H1 (cell line): ENCODE data around the gene DCAF8L2. TPM values are rescaled to one million over a fixed set of nuclear protein-coding genes. Genes with fewer than 3 reads are reported as not detected.

ENCODE experiments used
- CTCF ChIA-PET: fragments of 300-600 bp; sonication (Branson Sonifier 250); formaldehyde crosslinking; loops from one replicate; lab custom pipeline; 2021; ENCODE audit not compliant: partially characterized antibody; lab: Charles Lee
- POLR2A ChIA-PET: fragments of 300-600 bp; sonication (Branson Sonifier 250); formaldehyde crosslinking; loops from one replicate; lab custom pipeline; 2021; ENCODE audit warnings: inconsistent platforms; ENCODE audit not compliant: partially characterized antibody; lab: Charles Lee
- DNase-seq, 2 experiments: peaks; one replicate each; pipeline versions ENCODE4 v3.0.0 to v3.0.0-alpha.2; 2010 to 2022; ENCODE audit warnings: low spot score in 2 of 2, low read depth in 1 of 2, mixed read lengths in 1 of 2
- FAIRE-seq: peaks from 2 replicates; lab custom pipeline; 2011; peaks lifted over from hg19 to GRCh38; lab: Jason Lieb, UNC
- H2AFZ ChIP-seq: 2 replicates; pipeline ENCODE4 v1.8.1; 2012; ENCODE audit warnings: low read length, inconsistent platforms
- H2AK5ac ChIP-seq: 2 replicates; pipeline ENCODE4 v1.6.1; 2013; ENCODE audit warnings: low read depth, low read length
- H2BK120ac ChIP-seq: replicated peaks from 2 replicates; pipeline ENCODE3; 2013; ENCODE audit warnings: low read depth, low read length, inconsistent platforms
- H2BK12ac ChIP-seq: 2 replicates; pipeline ENCODE4 v1.6.1; 2013; ENCODE audit warnings: low read depth, low read length
- H2BK15ac ChIP-seq: 2 replicates; pipeline ENCODE4 v1.6.1; 2013; ENCODE audit warnings: low read length
- H2BK20ac ChIP-seq: 2 replicates; pipeline ENCODE4 v1.6.1; 2013; ENCODE audit warnings: low read length
- H2BK5ac ChIP-seq: 2 replicates; pipeline ENCODE4 v1.6.1; 2013; ENCODE audit warnings: low read depth, low read length
- H3K14ac ChIP-seq: 2 replicates; pipeline ENCODE4 v1.6.1; 2013; ENCODE audit warnings: inconsistent platforms; ENCODE audit not compliant: insufficient read length
- H3K18ac ChIP-seq: 2 replicates; pipeline ENCODE4 v1.6.1; 2013; ENCODE audit warnings: low read length; ENCODE audit errors: extremely low read depth
- H3K23ac ChIP-seq: 2 replicates; pipeline ENCODE4 v1.6.1; 2013; ENCODE audit warnings: inconsistent platforms; ENCODE audit not compliant: insufficient read length
- H3K23me2 ChIP-seq: 2 replicates; pipeline ENCODE4 v1.6.1; 2013; ENCODE audit warnings: low read depth, low read length
- H3K27ac ChIP-seq: 2 replicates; pipeline ENCODE4 v1.6.1; 2011; ENCODE audit warnings: low read depth, low read length, inconsistent platforms
- H3K27me3 ChIP-seq, 4 experiments: replicated peaks in 1 of 4; 1 replicate in 1 of 4; 2 replicates in 3 of 4; pipeline versions ENCODE4 v1.6.1 to v1.8.1; 2011 to 2013; ENCODE audit warnings: low read length in 3 of 4, mild to moderate bottlenecking in 3 of 4, inconsistent platforms in 2 of 4, mixed read lengths in 2 of 4, moderate library complexity in 1 of 4; ENCODE audit not compliant: control insufficient read depth in 3 of 4, insufficient read depth in 3 of 4; ENCODE audit errors: extremely low read depth in 1 of 4
- H3K36me3 ChIP-seq, 4 experiments: 2 replicates each; pipeline versions ENCODE4 v1.6.1 to v1.8.1; 2011 to 2013; ENCODE audit warnings: mild to moderate bottlenecking in 4 of 4, low read length in 3 of 4, moderate library complexity in 2 of 4, control low read depth in 1 of 4, inconsistent platforms in 1 of 4; ENCODE audit not compliant: insufficient read depth in 4 of 4, control insufficient read depth in 2 of 4
- H3K4ac ChIP-seq: replicated peaks from 2 replicates; pipeline ENCODE3; 2013; ENCODE audit warnings: low read length, low read depth, mixed read lengths, inconsistent platforms; ENCODE audit not compliant: insufficient read length
- H3K4me1 ChIP-seq, 4 experiments: replicated peaks in 1 of 4; 1 replicate in 1 of 4; 2 replicates in 3 of 4; pipeline versions ENCODE4 v1.6.1 to v1.8.1; 2011 to 2013; ENCODE audit warnings: low read length in 3 of 4, inconsistent platforms in 2 of 4, mixed read lengths in 1 of 4; ENCODE audit not compliant: insufficient read depth in 4 of 4, control insufficient read depth in 3 of 4
- H3K4me2 ChIP-seq, 2 experiments: 2 replicates each; pipeline versions ENCODE4 v1.6.1 to v1.8.1; 2011 to 2013; ENCODE audit warnings: low read depth in 2 of 2, low read length in 2 of 2, control low read depth in 1 of 2, inconsistent platforms in 1 of 2, mild to moderate bottlenecking in 1 of 2; ENCODE audit not compliant: insufficient read depth in 1 of 2
- H3K4me3 ChIP-seq, 4 experiments: fragments of 200-600, 300-600 bp in 1 of 4; sonication (generic), shearing (Covaris generic), sonication (Bioruptor Twin) in 1 of 4; 2 replicates each; pipeline versions ENCODE4 v1.5.1 to v1.8.1; 2011 to 2016; ENCODE audit warnings: low read length in 4 of 4, low read depth in 3 of 4, control low read depth in 2 of 4, inconsistent platforms in 2 of 4, mild to moderate bottlenecking in 2 of 4, mixed read lengths in 1 of 4, moderate library complexity in 1 of 4; ENCODE audit not compliant: insufficient read depth in 2 of 4; ENCODE audit errors: extremely low read depth in 1 of 4
- H3K56ac ChIP-seq: replicated peaks from 2 replicates; pipeline ENCODE3; 2013; ENCODE audit warnings: low read depth, mild to moderate bottlenecking, mixed read lengths, low read length, inconsistent platforms; ENCODE audit not compliant: insufficient read length
- H3K79me1 ChIP-seq: 2 replicates; pipeline ENCODE4 v1.6.1; 2013; ENCODE audit warnings: low read depth, low read length, control low read depth
- H3K79me2 ChIP-seq, 2 experiments: 2 replicates each; pipeline versions ENCODE4 v1.6.1 to v1.8.1; 2012 to 2013; ENCODE audit warnings: low read length in 2 of 2, mild to moderate bottlenecking in 2 of 2, inconsistent platforms in 1 of 2; ENCODE audit not compliant: insufficient read depth in 2 of 2, control insufficient read depth in 1 of 2
- H3K9ac ChIP-seq, 4 experiments: replicated peaks in 1 of 4; 1 replicate in 1 of 4; 2 replicates in 3 of 4; pipeline versions ENCODE4 v1.6.1 to v1.8.1; 2011 to 2013; ENCODE audit warnings: low read depth in 3 of 4, low read length in 3 of 4, control low read depth in 2 of 4, mild to moderate bottlenecking in 2 of 4, moderate library complexity in 2 of 4, inconsistent platforms in 1 of 4; ENCODE audit errors: extremely low read depth in 1 of 4
- H3K9me3 ChIP-seq, 2 experiments: 2 replicates each; pipeline versions ENCODE4 v1.6.1 to v1.8.1; 2012 to 2013; ENCODE audit warnings: mild to moderate bottlenecking in 2 of 2, moderate library complexity in 2 of 2, control low read depth in 1 of 2, inconsistent platforms in 1 of 2, low read depth in 1 of 2, low read length in 1 of 2, mixed read lengths in 1 of 2; ENCODE audit not compliant: insufficient read depth in 2 of 2
- H4K20me1 ChIP-seq, 2 experiments: replicated peaks in 1 of 2; 2 replicates each; pipeline versions ENCODE3 to v1.8.1; 2011 to 2013; ENCODE audit warnings: inconsistent platforms in 2 of 2, low read length in 2 of 2, mild to moderate bottlenecking in 1 of 2; ENCODE audit not compliant: insufficient read depth in 2 of 2, control insufficient read depth in 1 of 2
- H4K5ac ChIP-seq: 2 replicates; pipeline ENCODE4 v1.6.1; 2013; ENCODE audit warnings: low read length, low read depth, mixed read lengths, inconsistent platforms; ENCODE audit not compliant: insufficient read length
- H4K8ac ChIP-seq: 2 replicates; pipeline ENCODE4 v1.8.0; 2013; ENCODE audit warnings: mild to moderate bottlenecking, moderate library complexity, low read length, inconsistent platforms; ENCODE audit not compliant: insufficient read depth; ENCODE audit errors: extremely low read depth
- H4K91ac ChIP-seq: replicated peaks from 2 replicates; pipeline ENCODE3; 2013; ENCODE audit warnings: low read length, mixed read lengths, inconsistent platforms; ENCODE audit not compliant: insufficient read length
- BCL11A ChIP-seq, 2 experiments: IDR thresholded peaks; one replicate each; pipeline ENCODE4 v1.6.1; 2011; ENCODE audit warnings: low read depth in 2 of 2, low read length in 2 of 2, mild to moderate bottlenecking in 2 of 2
- CBX5 ChIP-seq: fragments of 300-800, 300-1000 bp; sonication (generic); IDR thresholded peaks from 2 replicates; pipeline ENCODE4 v1.7.1; 2016; ENCODE audit warnings: antibody characterized with exemption, low read length, low read depth
- CHD1 ChIP-seq: IDR thresholded peaks from 2 replicates; pipeline ENCODE4 v1.6.1; 2012; ENCODE audit warnings: low read depth, low read length, improper control_type of control experiment
- CHD2 ChIP-seq: IDR thresholded peaks from 2 replicates; pipeline ENCODE4 v1.6.1; 2012; ENCODE audit warnings: low read length, improper control_type of control experiment
- EGR1 ChIP-seq: IDR thresholded peaks from 2 replicates; pipeline ENCODE4 v1.6.1; 2011; ENCODE audit warnings: low read depth, low read length, borderline replicate concordance
- EZH2 ChIP-seq: fragments of 200-600 bp; sonication (generic); IDR thresholded peaks from 2 replicates; pipeline ENCODE4 v1.7.1; 2012; ENCODE audit warnings: low read depth, mild to moderate bottlenecking, moderate library complexity, low read length, inconsistent platforms; ENCODE audit not compliant: severe bottlenecking
- RNF2 ChIP-seq: fragments of 200-900, 300-1000 bp; sonication (generic); IDR thresholded peaks from 2 replicates; pipeline ENCODE4 v1.7.1; 2016; ENCODE audit warnings: borderline replicate concordance, low read depth, mild to moderate bottlenecking, antibody characterized with exemption, low read length; ENCODE audit not compliant: poor library complexity, severe bottlenecking; ENCODE audit errors: missing control alignments
- TAF1 ChIP-seq: IDR thresholded peaks from 2 replicates; pipeline ENCODE4 v1.6.1; 2011; ENCODE audit warnings: mild to moderate bottlenecking, low read depth, low read length
- TAF7 ChIP-seq: optimal IDR thresholded peaks from 2 replicates; pipeline ENCODE3; 2011; ENCODE audit warnings: low read depth, mild to moderate bottlenecking, inconsistent platforms, low read length, moderate library complexity, borderline replicate concordance
- TCF12 ChIP-seq: IDR thresholded peaks from 2 replicates; pipeline ENCODE4 v1.6.1; 2011; ENCODE audit warnings: low read depth, mild to moderate bottlenecking, low read length
- WGBS, 2 experiments: shearing (Covaris generic) in 1 of 2; methylation state at CpG; one replicate each; pipeline versions ENCODE4 v1.1.6 to v1.1.7; 2013 to 2015; ENCODE audit warnings: low lambda C conversion rate in 2 of 2, mixed read lengths in 2 of 2, inconsistent platforms in 1 of 2, low coverage in 1 of 2, missing lambda C conversion rate in 1 of 2; ENCODE audit not compliant: insufficient replicate concordance in 2 of 2, insufficient coverage in 1 of 2, insufficient read length in 1 of 2; ENCODE audit errors: extremely low coverage in 1 of 2, missing lambda C conversion rate in 1 of 2; 5-methylcytosine and 5-hydroxymethylcytosine counted together
- polyA plus RNA-seq, 7 experiments: library from polyadenylated mRNA; depleted of rRNA in 3 of 7; stranded (reverse) in 5 of 7; unstranded in 2 of 7; fragments of >200 nt in 5 of 7; fragments of 200-250 nt in 2 of 7; gene quantifications; 1 replicate in 5 of 7; 2 replicates in 1 of 7; 4 replicates in 1 of 7; pipeline versions ENCODE4 v1.2.1 to v1.2.3, GENCODE V29; 2011 to 2013; ENCODE audit warnings: missing spikeins in 2 of 7, mixed read lengths in 2 of 7
- total RNA-seq: library from RNA; stranded (reverse); fragmentation: NEBNext Ultra II Directional; extraction: Animal tissue kit (Norgen Biotek cat#: 25700); gene quantifications from 2 replicates; pipeline ENCODE4 v1.2.1, GENCODE V29; 2021
- TF ChIP-seq, protein P1 (sequence below): IDR thresholded peaks from 2 replicates; pipeline ENCODE4 v1.6.1; 2012; ENCODE audit warnings: low read length, inconsistent platforms

DCAF8L2 gene
- total and polyA plus RNA-seq, 2 of the 8 experiments (the other 6 are each of a cell fraction or from before 2014, with no cell fraction given), result not detected

DNA sequence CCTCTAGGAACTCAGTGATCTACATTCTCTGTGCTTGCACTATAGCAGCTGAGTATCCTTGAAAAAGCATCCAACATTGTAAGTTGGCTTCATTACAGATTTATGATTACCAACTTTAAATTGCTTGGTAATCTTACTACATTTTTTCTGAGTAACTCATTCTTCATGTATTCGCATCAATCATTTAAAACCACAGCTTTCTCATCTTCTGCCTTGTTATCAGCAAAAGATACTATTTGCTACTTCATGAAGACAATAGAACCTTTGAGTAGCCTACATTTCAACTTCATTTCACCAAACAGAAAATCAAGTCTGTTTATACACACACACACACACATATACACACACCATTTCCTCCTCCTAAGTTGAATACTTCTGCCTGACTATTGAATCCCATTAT, 6.2 kb upstream of the DCAF8L2 start:
- H3K79me2 ChIP-seq, result no peaks in the 10 kb centered on the region
- H2BK5ac ChIP-seq, result no peak overlapping the region
- POLR2A ChIA-PET, result no interaction called here
- H4K91ac ChIP-seq, result no peak overlapping the region
- H3K36me3 ChIP-seq, result no peaks in the 10 kb centered on the region
- DNase-seq (no peak), FAIRE-seq (no peak)
- no peak overlapping the region for H3K56ac ChIP-seq
- H3K9me3 ChIP-seq, result no peaks in the 10 kb centered on the region
- TF ChIP-seq CBX5 (no peak), TCF12 (no peak), TAF7 (no peak), RNF2 (no peak), EGR1 (no peak), BCL11A (IDR thresholded peaks at IDR 0.05; ENCODE audit: low read depth in 2 of 2, low read length in 2 of 2) (no peak), CHD2 (no peak), CHD1 (no peak), EZH2 (no peak), TAF1 (no peak)
- TF ChIP-seq, protein P1, sequence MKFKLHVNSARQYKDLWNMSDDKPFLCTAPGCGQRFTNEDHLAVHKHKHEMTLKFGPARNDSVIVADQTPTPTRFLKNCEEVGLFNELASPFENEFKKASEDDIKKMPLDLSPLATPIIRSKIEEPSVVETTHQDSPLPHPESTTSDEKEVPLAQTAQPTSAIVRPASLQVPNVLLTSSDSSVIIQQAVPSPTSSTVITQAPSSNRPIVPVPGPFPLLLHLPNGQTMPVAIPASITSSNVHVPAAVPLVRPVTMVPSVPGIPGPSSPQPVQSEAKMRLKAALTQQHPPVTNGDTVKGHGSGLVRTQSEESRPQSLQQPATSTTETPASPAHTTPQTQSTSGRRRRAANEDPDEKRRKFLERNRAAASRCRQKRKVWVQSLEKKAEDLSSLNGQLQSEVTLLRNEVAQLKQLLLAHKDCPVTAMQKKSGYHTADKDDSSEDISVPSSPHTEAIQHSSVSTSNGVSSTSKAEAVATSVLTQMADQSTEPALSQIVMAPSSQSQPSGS, result no peak
- no peaks in the 10 kb centered on the region for H3K79me1 ChIP-seq
- no peak overlapping the region for H4K5ac ChIP-seq
- H3K23me2 ChIP-seq, result no peaks in the 10 kb centered on the region
- no peak overlapping the region for H3K18ac ChIP-seq
- no peak overlapping the region for H3K27ac ChIP-seq
- no peaks in the 10 kb centered on the region for H3K27me3 ChIP-seq
- H2BK12ac ChIP-seq, result no peak overlapping the region
- no peak overlapping the region for H2BK20ac ChIP-seq
- H3K14ac ChIP-seq, result no peak overlapping the region
- H2AK5ac ChIP-seq, result no peak overlapping the region
- H2BK120ac ChIP-seq, result no peak overlapping the region
- CTCF ChIA-PET, result no interaction called here
- H4K8ac ChIP-seq, result no peak overlapping the region
- H3K4ac ChIP-seq, result no peak overlapping the region
- no peak overlapping the region for H3K4me3 ChIP-seq
- no peak overlapping the region for H2BK15ac ChIP-seq
- H3K23ac ChIP-seq, result no peak overlapping the region
- H3K4me1 ChIP-seq, result no peaks in the 10 kb centered on the region
- H3K4me2 ChIP-seq, result no peak overlapping the region
- H4K20me1 ChIP-seq, result no peaks in the 10 kb centered on the region
- no peak overlapping the region for H3K9ac ChIP-seq
- H2AFZ ChIP-seq, result no peak overlapping the region
- 100% methylated on average over 1 of the region's 1 CpG; no CpG with 5 or more reads in 1 of the 2 experiments for WGBS, 2 experiments
